Ovary (tissue), 9 donors: ENCODE results near the gene SDCCAG8. TPM values are rescaled to one million over a fixed set of nuclear protein-coding genes. Genes with fewer than 3 reads are reported as not detected.

ENCODE experiments used
- DNase-seq, 5 donors: peaks; one replicate each; pipeline ENCODE4 v3.0.0-alpha.2; 2019 to 2020
- H3K27ac ChIP-seq, 2 donors: fragments of 200-600 bp; one replicate each; pipeline versions ENCODE4 v1.5.1 to v1.8.0; 2019 to 2022
- H3K27me3 ChIP-seq: fragments of 200-600 bp; one replicate; pipeline ENCODE4 v1.8.0; 2022
- H3K36me3 ChIP-seq: fragments of 200-600 bp; sonication (generic); one replicate; pipeline ENCODE4 v1.5.1; 2019
- H3K4me1 ChIP-seq: one replicate; pipeline ENCODE4 v1.8.1; 2013; ENCODE audit warnings: mild to moderate bottlenecking, moderate library complexity; ENCODE audit not compliant: insufficient read depth
- H3K4me3 ChIP-seq: fragments of 200-600 bp; sonication (generic); one replicate; pipeline ENCODE4 v1.5.1; 2017
- H3K9me3 ChIP-seq, 2 donors: fragments of 200-600 bp in 1 of 2; sonication (generic) in 1 of 2; one replicate each; pipeline versions ENCODE4 v1.5.1 to v1.8.1; 2013 to 2019; ENCODE audit warnings: mild to moderate bottlenecking in 1 of 2, moderate library complexity in 1 of 2
- EP300 ChIP-seq: sonication (generic); formaldehyde crosslinking; IDR thresholded peaks from one replicate; pipeline ENCODE4 v1.6.1; 2017; ENCODE audit warnings: antibody characterized with exemption
- POLR2A ChIP-seq: fragments of 450-650 bp; IDR thresholded peaks from one replicate; pipeline ENCODE4 v1.6.1; 2017; ENCODE audit warnings: antibody characterized with exemption, mild to moderate bottlenecking, moderate library complexity
- WGBS, 3 donors: extraction: QIAGEN DNeasy Blood & Tissue Kit in 1 of 3; methylation state at CpG; one replicate each; pipeline versions ENCODE4 v1.1.5 to v1.1.7; 2013 to 2017; 5-methylcytosine and 5-hydroxymethylcytosine counted together
- intact Hi-C, 4 donors: fragments of 100-400 bp; cut with DNase I; formaldehyde crosslinking; loops; one replicate each; pipeline versions ENCODE4 v1.11.0 to v1.15.1; 2022 to 2023
- polyA plus RNA-seq, 2 donors: library from polyadenylated mRNA; stranded (reverse); fragments of 200-250 nt in 1 of 2; fragments of 350-450 nt in 1 of 2; fragmentation: Illumina TruSeq in 1 of 2; extraction: RNeasy Lipid Tissue Mini Kit (QIAGEN cat#74804) in 1 of 2; gene quantifications; one replicate each; pipeline ENCODE4 v1.2.3, GENCODE V29; 2013 to 2014
- total RNA-seq, 7 donors: library from RNA; depleted of rRNA in 2 of 7; stranded (reverse); fragments of >200 nt in 2 of 7; fragmentation: NEBNext Ultra II Directional in 3 of 7; extraction: Animal tissue kit (Norgen Biotek cat#: 25700) in 3 of 7; gene quantifications; one replicate each; pipeline versions ENCODE4 v1.1.0 to v1.2.4, GENCODE V29; 2016 to 2023
- TF ChIP-seq, protein P1 (sequence below), 3 donors: fragments of 450-650 bp in 2 of 3; fragments of 200-600 bp in 1 of 3; IDR thresholded peaks; one replicate each; pipeline versions ENCODE4 v1.5.1 to v1.8.0; 2016 to 2022; ENCODE audit warnings: antibody characterized with exemption in 3 of 3, mild to moderate bottlenecking in 1 of 3
- donor health status: DM: no; HTN: no; CAD: no; lungs with moderate emphysema.
- donor health status: DM: no; HTN: no; CAD: no.
- donor health status: Bipolar disorder and iron deficiency.
- donor health status: DM: yes; HTN: yes; CAD: no.
- donor health status: DM: no; HTN: no; CAD: no.
- donor health status: DM: yes; HTN: yes; CAD: no.

SDCCAG8 gene
- total and polyA plus RNA-seq, 9 donors = 19.8 to 45.9 (median 30.6) TPM

DNA sequence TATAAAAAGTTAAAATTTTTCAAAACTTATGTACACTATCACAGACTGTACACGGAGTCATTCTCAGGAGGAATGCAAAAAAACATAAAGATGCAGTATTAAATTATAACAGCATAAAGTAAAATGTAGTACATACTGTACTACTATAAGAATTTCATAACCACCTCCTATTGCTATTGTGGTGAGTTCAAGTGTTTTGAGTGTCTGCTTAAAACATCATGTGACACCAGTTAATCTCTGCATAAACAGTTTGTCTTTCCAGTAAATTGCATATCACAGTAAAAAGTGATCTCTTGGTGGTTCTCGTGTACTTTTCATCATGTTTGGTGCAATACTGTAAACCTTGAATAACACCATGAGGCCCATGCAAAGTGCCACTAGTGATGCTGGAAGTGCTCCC lies 45.2 kb downstream of the SDCCAG8 start:
- DNase-seq = no peak
- Histone ChIP-seq H3K27ac (no peak overlapping the region), H3K9me3 (no peaks in the 10 kb centered on the region), H3K36me3 (no peaks in the 10 kb centered on the region), H3K4me3 (no peak overlapping the region), H3K27me3 (no peaks in the 10 kb centered on the region), H3K4me1 (no peaks in the 10 kb centered on the region)
- intact Hi-C loops = no loop called here
- no peak for TF ChIP-seq POLR2A
- TF ChIP-seq, protein P1, sequence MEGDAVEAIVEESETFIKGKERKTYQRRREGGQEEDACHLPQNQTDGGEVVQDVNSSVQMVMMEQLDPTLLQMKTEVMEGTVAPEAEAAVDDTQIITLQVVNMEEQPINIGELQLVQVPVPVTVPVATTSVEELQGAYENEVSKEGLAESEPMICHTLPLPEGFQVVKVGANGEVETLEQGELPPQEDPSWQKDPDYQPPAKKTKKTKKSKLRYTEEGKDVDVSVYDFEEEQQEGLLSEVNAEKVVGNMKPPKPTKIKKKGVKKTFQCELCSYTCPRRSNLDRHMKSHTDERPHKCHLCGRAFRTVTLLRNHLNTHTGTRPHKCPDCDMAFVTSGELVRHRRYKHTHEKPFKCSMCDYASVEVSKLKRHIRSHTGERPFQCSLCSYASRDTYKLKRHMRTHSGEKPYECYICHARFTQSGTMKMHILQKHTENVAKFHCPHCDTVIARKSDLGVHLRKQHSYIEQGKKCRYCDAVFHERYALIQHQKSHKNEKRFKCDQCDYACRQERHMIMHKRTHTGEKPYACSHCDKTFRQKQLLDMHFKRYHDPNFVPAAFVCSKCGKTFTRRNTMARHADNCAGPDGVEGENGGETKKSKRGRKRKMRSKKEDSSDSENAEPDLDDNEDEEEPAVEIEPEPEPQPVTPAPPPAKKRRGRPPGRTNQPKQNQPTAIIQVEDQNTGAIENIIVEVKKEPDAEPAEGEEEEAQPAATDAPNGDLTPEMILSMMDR (IDR thresholded peaks at IDR 0.05) = no peak
- TF ChIP-seq EP300 = no peak
- 97 to 99% (median 98%) methylated on average over 2 of the region's 2 CpGs for WGBS, 3 donors

DNA sequence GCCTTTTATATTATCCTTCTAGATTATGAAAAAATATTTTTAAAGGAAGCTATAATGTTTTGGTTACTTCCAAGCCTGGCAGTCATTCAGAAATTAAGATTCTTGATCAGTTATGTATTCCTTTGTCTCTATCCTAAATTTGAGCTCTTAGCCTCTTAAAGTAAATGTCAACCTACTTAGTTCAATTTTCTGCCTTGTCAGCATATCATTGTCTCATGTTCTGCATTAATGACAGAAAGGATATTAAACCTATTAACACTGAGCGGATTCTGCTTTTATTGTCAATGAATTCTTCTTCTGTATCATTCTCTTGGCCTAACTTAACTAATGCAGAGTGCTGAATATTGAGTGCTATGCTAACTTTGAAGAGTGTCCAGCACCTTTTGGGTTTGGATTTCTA lies 56.0 kb downstream of the SDCCAG8 start:
- Histone ChIP-seq H3K36me3 (no peaks in the 10 kb centered on the region), H3K27ac (no peak overlapping the region), H3K27me3 (no peaks in the 10 kb centered on the region), H3K4me1 (no peaks in the 10 kb centered on the region), H3K9me3 (no peaks in the 10 kb centered on the region), H3K4me3 (no peak overlapping the region)
- intact Hi-C loops = no loop called here
- TF ChIP-seq, protein P1 (IDR thresholded peaks at IDR 0.05) = no peak
- no peak for TF ChIP-seq EP300
- no peak for TF ChIP-seq POLR2A
- DNase-seq = no peak
- 95 to 100% (median 96%) methylated on average over 1 of the region's 1 CpG for WGBS, 3 donors

DNA sequence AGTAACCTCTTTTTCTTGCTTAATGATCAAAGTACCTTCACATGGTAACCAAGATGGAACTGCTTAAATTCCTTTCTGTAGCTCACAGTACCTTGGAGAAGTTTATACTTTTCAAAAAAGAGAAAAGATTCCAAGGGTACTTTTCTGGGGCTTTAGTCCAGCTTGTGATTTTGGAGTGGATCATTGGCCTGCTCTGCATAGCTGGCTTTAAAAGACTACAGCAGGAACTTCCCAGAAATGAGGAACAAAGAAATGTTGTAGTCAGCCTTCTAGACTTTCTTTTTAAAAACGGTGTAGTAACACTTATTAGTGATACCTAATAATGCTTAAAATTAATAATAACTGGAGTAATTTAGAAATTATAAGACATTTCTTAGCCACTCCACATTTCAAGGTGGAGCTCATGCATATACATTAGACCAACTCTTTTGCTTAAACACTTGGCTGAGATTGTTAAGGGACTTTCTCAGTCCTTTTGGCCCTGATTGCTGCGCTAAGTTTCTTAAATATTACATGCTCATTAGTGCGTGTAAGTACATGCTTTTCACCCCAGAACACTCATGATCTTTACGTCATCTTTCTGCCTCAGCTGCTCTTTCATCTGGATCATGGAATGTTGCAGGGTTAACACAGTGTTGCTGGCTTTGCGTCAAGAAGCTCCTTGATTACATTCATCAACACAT lies 57.3 kb downstream of the SDCCAG8 start:
- Histone ChIP-seq H3K27me3 (no peaks in the 10 kb centered on the region), H3K9me3 (no peaks in the 10 kb centered on the region), H3K4me3 (no peak overlapping the region), H3K27ac (no peak overlapping the region), H3K36me3 (no peaks in the 10 kb centered on the region), H3K4me1 (no peaks in the 10 kb centered on the region)
- no peak for DNase-seq
- WGBS, 3 donors = 85 to 91% (median 88%) methylated on average over 5 of the region's 5 CpGs
- TF ChIP-seq, protein P1 (IDR thresholded peaks at IDR 0.05) = no peak
- TF ChIP-seq EP300 (no peak), POLR2A (no peak)
- intact Hi-C loops = no loop called here

DNA sequence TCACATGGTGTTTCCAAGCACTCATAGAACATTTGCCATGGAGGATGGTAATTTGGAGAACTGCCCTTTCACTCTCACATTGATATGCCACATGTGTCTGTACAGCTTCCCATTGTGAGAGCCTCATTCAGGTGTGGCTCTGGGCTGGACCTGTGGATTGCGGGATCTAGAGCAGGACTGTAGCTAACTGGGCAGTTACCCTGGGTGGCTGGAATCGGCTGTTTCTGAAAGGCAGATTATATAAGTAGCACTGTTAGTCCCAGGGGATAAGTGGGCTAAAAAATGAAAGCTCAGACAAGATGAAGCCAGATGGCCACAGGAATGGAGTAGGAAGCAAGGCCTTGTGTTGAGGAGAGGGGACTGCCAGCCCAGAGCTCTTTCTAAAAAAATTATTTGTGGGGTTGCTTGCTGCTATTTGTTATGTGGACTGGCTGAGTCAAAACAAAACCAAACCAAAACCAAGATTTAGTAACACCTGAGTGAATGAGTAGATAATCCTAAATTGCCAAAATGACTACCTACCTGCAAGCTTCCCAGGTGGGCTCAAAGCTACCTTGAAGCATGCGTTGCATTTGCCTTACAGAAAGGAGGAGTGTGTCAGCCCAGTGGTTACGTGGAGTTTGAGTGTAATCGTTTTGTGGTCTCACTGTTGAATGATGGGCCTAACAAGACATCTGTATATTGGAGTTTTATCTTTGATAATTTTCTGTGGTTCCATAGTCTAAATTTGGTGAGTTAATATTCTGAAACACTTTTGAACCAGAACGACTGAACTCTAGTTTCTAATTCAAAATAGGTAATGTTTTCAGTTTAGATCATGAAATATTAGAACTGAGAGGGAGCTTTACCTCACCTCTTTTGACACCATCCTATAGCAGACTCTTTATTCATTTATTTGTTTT lies 58.0 kb downstream of the SDCCAG8 start:
- no peaks in the 10 kb centered on the region for H3K4me1 ChIP-seq
- TF ChIP-seq, protein P1 (IDR thresholded peaks at IDR 0.05) = no peak
- no peak for TF ChIP-seq POLR2A
- no peak for TF ChIP-seq EP300
- H3K9me3 ChIP-seq = no peaks in the 10 kb centered on the region
- no peaks in the 10 kb centered on the region for H3K36me3 ChIP-seq
- H3K4me3 ChIP-seq = no peak overlapping the region
- intact Hi-C loops = no loop called here
- 89 to 93% (median 92%) methylated on average over 6 of the region's 6 CpGs for WGBS, 3 donors
- H3K27ac ChIP-seq = no peak overlapping the region
- DNase-seq = no peak
- H3K27me3 ChIP-seq = no peaks in the 10 kb centered on the region
